ENCODE data around the gene CMTR1. TPM values are rescaled to one million over a fixed set of nuclear protein-coding genes. Genes with fewer than 3 reads are reported as not detected.

The CMTR1 gene
- total and polyA plus RNA-seq, 2 of the 13 experiments (the other 11 are each of a cell fraction or from before 2014, with no cell fraction given) = 19.7 to 55.2 TPM

DNA sequence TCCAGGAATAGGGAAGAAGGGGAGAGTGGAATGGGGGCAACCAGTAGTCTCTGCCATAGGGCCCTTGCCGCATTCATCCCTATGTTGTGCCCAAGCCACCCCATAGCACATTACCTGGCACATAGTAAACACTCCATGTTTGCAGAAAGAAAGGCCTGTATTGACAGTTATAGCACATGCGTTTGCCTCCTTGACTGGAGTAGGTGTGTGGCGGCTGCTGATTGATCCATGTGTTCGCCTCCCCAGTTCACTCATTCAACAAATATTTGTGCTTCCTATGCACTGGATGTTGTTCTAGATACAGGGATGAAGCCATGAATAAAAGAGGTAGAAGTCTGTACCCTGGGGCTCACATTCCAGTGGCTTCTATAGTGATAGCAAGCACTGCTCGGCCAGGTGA, 86.4 kb downstream of the CMTR1 start (continued):
- TF ChIP-seq, protein P1, sequence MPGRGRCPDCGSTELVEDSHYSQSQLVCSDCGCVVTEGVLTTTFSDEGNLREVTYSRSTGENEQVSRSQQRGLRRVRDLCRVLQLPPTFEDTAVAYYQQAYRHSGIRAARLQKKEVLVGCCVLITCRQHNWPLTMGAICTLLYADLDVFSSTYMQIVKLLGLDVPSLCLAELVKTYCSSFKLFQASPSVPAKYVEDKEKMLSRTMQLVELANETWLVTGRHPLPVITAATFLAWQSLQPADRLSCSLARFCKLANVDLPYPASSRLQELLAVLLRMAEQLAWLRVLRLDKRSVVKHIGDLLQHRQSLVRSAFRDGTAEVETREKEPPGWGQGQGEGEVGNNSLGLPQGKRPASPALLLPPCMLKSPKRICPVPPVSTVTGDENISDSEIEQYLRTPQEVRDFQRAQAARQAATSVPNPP (CRISPR knock-in tag; IDR thresholded peaks at IDR 0.05) = no peak
- TF ChIP-seq FOXP1 (IDR thresholded peaks at IDR 0.05) = no peak
- TF ChIP-seq FOXP1 (CRISPR knock-in tag; IDR thresholded peaks at IDR 0.05) = peak; percentile 52
- no peak for TF ChIP-seq HOXA5 (CRISPR knock-in tag; IDR thresholded peaks at IDR 0.05)
- no peak for TF ChIP-seq CBX1 (IDR thresholded peaks at IDR 0.05; ENCODE audit: low read depth)
- TF ChIP-seq GPBP1L1 (CRISPR knock-in tag; IDR thresholded peaks at IDR 0.05) = no peak

GRCh38 chr6:37520926-37521325, 87.9 kb downstream of the CMTR1 start:
- TF ChIP-seq FLYWCH1 (CRISPR knock-in tag; IDR thresholded peaks at IDR 0.05) (no peak), ATF1 (CRISPR knock-in tag; IDR thresholded peaks at IDR 0.05) (no peak), TBX2 (CRISPR knock-in tag; IDR thresholded peaks at IDR 0.05; ENCODE audit: borderline replicate concordance) (no peak), NKX3-1 (CRISPR knock-in tag; IDR thresholded peaks at IDR 0.05) (no peak), ZFYVE20 (CRISPR knock-in tag; IDR thresholded peaks at IDR 0.05; ENCODE audit: borderline replicate concordance, low read depth) (no peak), CREB1 (IDR thresholded peaks at IDR 0.05) (no peak), CREB1 (CRISPR knock-in tag; IDR thresholded peaks at IDR 0.05) (no peak), KLF12 (CRISPR knock-in tag; IDR thresholded peaks at IDR 0.05; ENCODE audit: borderline replicate concordance) (no peak)
- TF ChIP-seq, protein P2, sequence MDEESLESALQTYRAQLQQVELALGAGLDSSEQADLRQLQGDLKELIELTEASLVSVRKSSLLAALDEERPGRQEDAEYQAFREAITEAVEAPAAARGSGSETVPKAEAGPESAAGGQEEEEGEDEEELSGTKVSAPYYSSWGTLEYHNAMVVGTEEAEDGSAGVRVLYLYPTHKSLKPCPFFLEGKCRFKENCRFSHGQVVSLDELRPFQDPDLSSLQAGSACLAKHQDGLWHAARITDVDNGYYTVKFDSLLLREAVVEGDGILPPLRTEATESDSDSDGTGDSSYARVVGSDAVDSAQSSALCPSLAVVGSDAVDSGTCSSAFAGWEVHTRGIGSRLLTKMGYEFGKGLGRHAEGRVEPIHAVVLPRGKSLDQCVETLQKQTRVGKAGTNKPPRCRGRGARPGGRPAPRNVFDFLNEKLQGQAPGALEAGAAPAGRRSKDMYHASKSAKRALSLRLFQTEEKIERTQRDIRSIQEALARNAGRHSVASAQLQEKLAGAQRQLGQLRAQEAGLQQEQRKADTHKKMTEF (CRISPR knock-in tag; IDR thresholded peaks at IDR 0.05) = no peak
- intact Hi-C loops (cut with micrococcal nuclease; ENCODE audit: unreplicated experiment) = no loop called here

More at GRCh38 chr6:37520926-37521325, 87.9 kb downstream of the CMTR1 start:
- ATAC-seq (no peak), DNase-seq (ENCODE audit: low spot score) (no peak), FAIRE-seq (no peak)
- H3K4me3 ChIP-seq (replicated peaks in 1 of 3; ENCODE audit: insufficient read depth in 1 of 3, low read depth in 2 of 3, low read length in 3 of 3) = no peak overlapping the region
- H3K79me2 ChIP-seq (ENCODE audit: insufficient read depth, low read length) = no peaks in the 10 kb centered on the region
- no peak overlapping the region for H3K4me2 ChIP-seq (ENCODE audit: low read depth, low read length)
- no peaks in the 10 kb centered on the region for H3K36me3 ChIP-seq (replicated peaks in 1 of 2; ENCODE audit: control insufficient read depth in 1 of 2, insufficient read depth in 2 of 2, low read length in 2 of 2)
- H3K27me3 ChIP-seq (ENCODE audit: control insufficient read depth in 1 of 2, insufficient read depth in 2 of 2, low read length in 2 of 2) = peaks cover 2 to 13% of the 10 kb centered on the region in 2 experiments; a peak in 2 of 5 replicates
- POLR2A ChIA-PET = no interaction called here
- peaks cover 15% of the 10 kb centered on the region for H3K4me1 ChIP-seq (ENCODE audit: insufficient read depth, low read length)
- no TSS peak for BruUV-seq (replicated peaks)
- no peak overlapping the region for H3K9ac ChIP-seq (ENCODE audit: insufficient read depth, low read depth, low read length)
- no peaks in the 10 kb centered on the region for H3K9me3 ChIP-seq (ENCODE audit: low read length)
- in situ Hi-C loops (cut with HindIII; ENCODE audit: extremely low pct_ligation_motif_present, low pct_unique_long_range_greater_than_20kb) = no loop called here
- CTCF ChIA-PET (ENCODE audit: low intra/inter-chr PET ratio, low total read pairs) = no interaction called here
- no peak overlapping the region for H2AFZ ChIP-seq (ENCODE audit: low read length)
- no peaks in the 10 kb centered on the region for H4K20me1 ChIP-seq (ENCODE audit: insufficient read depth, low read length)
- 81% methylated on average over 6 of the region's 6 CpGs for WGBS (ENCODE audit: low lambda C conversion rate)
- no peak overlapping the region for H3K27ac ChIP-seq (ENCODE audit: extremely low read length, insufficient read depth, low read length)

Data from HepG2 (cell line).